HCT116 (cell line): ENCODE measurements around the gene PTPN13. TPM values are rescaled to one million over a fixed set of nuclear protein-coding genes. Genes with fewer than 3 reads are reported as not detected.

Experiments
- ATAC-seq: fragments of 200-7000 bp; cut with Tn5 transposase; 2 replicates; pipeline ENCODE4 v1.9.1; 2020; ENCODE audit warnings: mild to moderate bottlenecking, moderate library complexity
- BruUV-seq: library from RNA; stranded (reverse); fragments of 400-500 nt; replicated peaks from 2 replicates; lab custom pipeline; 2021; lab: Mats Ljungman, UMichigan
- CTCF ChIA-PET: fragments of 300-600 bp; sonication (Branson Sonifier 250); formaldehyde crosslinking; loops from one replicate; lab custom pipeline; 2021; ENCODE audit warnings: antibody characterized with exemption; lab: Charles Lee
- POLR2A ChIA-PET: fragments of 300-600, 350-600 bp; sonication (Branson Sonifier 250); formaldehyde crosslinking; loops from one replicate; lab custom pipeline; 2021; ENCODE audit warnings: antibody characterized with exemption; lab: Charles Lee
- RAD21 ChIA-PET, 2 experiments: fragments of 300-600 bp; sonication (Branson Sonifier 250); formaldehyde crosslinking; loops; one replicate each; lab custom pipeline; 2023; ENCODE audit warnings: low total read pairs in 2 of 2; ENCODE audit not compliant: uncharacterized antibody in 2 of 2, unreplicated experiment in 2 of 2, low non-redundant PET in 1 of 2; lab: Charles Lee
- DNase-seq: peaks from one replicate; pipeline ENCODE4 v3.0.0-alpha.2; 2010; ENCODE audit warnings: low read depth, low spot score
- H2AFZ ChIP-seq: fragments of 200-600 bp; shearing (Covaris generic), sonication (generic); 2 replicates; pipeline ENCODE4 v1.6.1; 2017; ENCODE audit warnings: low read depth, mixed run types, mixed read lengths, antibody characterized with exemption, low read length; ENCODE audit not compliant: poor library complexity, severe bottlenecking
- H3K27ac ChIP-seq: 2 replicates; pipeline ENCODE4 v1.5.1; 2012; ENCODE audit warnings: low read depth, low read length
- H3K27me3 ChIP-seq: fragments of 200-600 bp; sonication (generic); 2 replicates; pipeline ENCODE4 v1.6.1; 2016; ENCODE audit warnings: mixed run types, low read length, mixed read lengths; ENCODE audit not compliant: insufficient read depth
- H3K36me3 ChIP-seq, 2 experiments: fragments of 200-500 bp in 1 of 2; fragments of 200-600 bp in 1 of 2; sonication (Bioruptor generic) in 1 of 2; sonication (generic) in 1 of 2; 2 replicates each; pipeline versions ENCODE4 v1.5.1 to v1.6.1; 2014 to 2016; ENCODE audit warnings: low read length in 2 of 2, inconsistent platforms in 1 of 2, mixed read lengths in 1 of 2, mixed run types in 1 of 2; ENCODE audit not compliant: insufficient read depth in 2 of 2, control insufficient read depth in 1 of 2
- H3K4me1 ChIP-seq, 2 experiments: fragments of 200-600 bp in 1 of 2; sonication (generic) in 1 of 2; 2 replicates each; pipeline versions ENCODE4 v1.5.1 to v1.6.1; 2012 to 2017; ENCODE audit warnings: low read length in 2 of 2, inconsistent platforms in 1 of 2, mild to moderate bottlenecking in 1 of 2, mixed read lengths in 1 of 2, mixed run types in 1 of 2, moderate library complexity in 1 of 2; ENCODE audit not compliant: insufficient read depth in 2 of 2, control insufficient read depth in 1 of 2
- H3K4me2 ChIP-seq: fragments of 200-600 bp; sonication (generic); 2 replicates; pipeline ENCODE4 v1.6.1; 2017; ENCODE audit warnings: mixed run types, low read length, mixed read lengths
- H3K4me3 ChIP-seq, 2 experiments: fragments of 200-600 bp in 1 of 2; sonication (generic) in 1 of 2; replicated peaks in 1 of 2; 2 replicates each; pipeline ENCODE4 v1.5.1; 2011 to 2016; ENCODE audit warnings: low read length in 2 of 2, control low read depth in 1 of 2, low read depth in 1 of 2, mild to moderate bottlenecking in 1 of 2, mixed read lengths in 1 of 2, mixed run types in 1 of 2
- H3K79me2 ChIP-seq: fragments of 200-600 bp; sonication (generic); 2 replicates; pipeline ENCODE4 v1.6.1; 2017; ENCODE audit warnings: mild to moderate bottlenecking, mixed run types, low read length, moderate library complexity, mixed read lengths; ENCODE audit not compliant: insufficient read depth
- H3K9ac ChIP-seq: fragments of 200-600 bp; sonication (generic); 2 replicates; pipeline ENCODE4 v1.6.1; 2016; ENCODE audit warnings: low read length, mixed read lengths
- H3K9me2 ChIP-seq: fragments of 200-600 bp; sonication (generic), shearing (Covaris generic); 2 replicates; pipeline ENCODE4 v1.6.1; 2017; ENCODE audit warnings: mixed run types, mild to moderate bottlenecking, moderate library complexity; ENCODE audit not compliant: insufficient read depth
- H3K9me3 ChIP-seq, 2 experiments: fragments of 200-500 bp in 1 of 2; fragments of 200-600 bp in 1 of 2; sonication (Bioruptor generic) in 1 of 2; sonication (generic) in 1 of 2; 2 replicates each; pipeline ENCODE4 v1.6.1; 2014 to 2017; ENCODE audit warnings: low read length in 2 of 2, mixed read lengths in 2 of 2, inconsistent platforms in 1 of 2, low read depth in 1 of 2, mild to moderate bottlenecking in 1 of 2, mixed run types in 1 of 2, moderate library complexity in 1 of 2; ENCODE audit not compliant: control insufficient read depth in 1 of 2, insufficient read depth in 1 of 2
- H4K20me1 ChIP-seq: fragments of 200-600 bp; sonication (generic), shearing (Covaris generic); 2 replicates; pipeline ENCODE4 v1.6.1; 2017; ENCODE audit warnings: mixed run types, mild to moderate bottlenecking, moderate library complexity; ENCODE audit not compliant: insufficient read depth
- CBX3 ChIP-seq: IDR thresholded peaks from 2 replicates; pipeline ENCODE4 v1.6.1; 2012; ENCODE audit warnings: low read depth
- CEBPB ChIP-seq: IDR thresholded peaks from 2 replicates; pipeline ENCODE4 v1.6.1; 2012; ENCODE audit warnings: low read depth
- ELF1 ChIP-seq: IDR thresholded peaks from 2 replicates; pipeline ENCODE4 v1.6.1; 2012; ENCODE audit warnings: low read depth, borderline replicate concordance
- EZH2phosphoT487 ChIP-seq: fragments of 200-600 bp; IDR thresholded peaks from 2 replicates; pipeline ENCODE4 v1.6.1; 2018; ENCODE audit warnings: antibody characterized with exemption, borderline replicate concordance
- JUND ChIP-seq: IDR thresholded peaks from 2 replicates; pipeline ENCODE4 v1.6.1; 2012
- SIN3A ChIP-seq: IDR thresholded peaks from 2 replicates; pipeline ENCODE4 v1.6.1; 2012; ENCODE audit warnings: low read depth
- SP1 ChIP-seq: IDR thresholded peaks from 2 replicates; pipeline ENCODE4 v1.6.1; 2012; ENCODE audit warnings: low read depth
- TCF7L2 ChIP-seq: IDR thresholded peaks from 2 replicates; pipeline ENCODE4 v1.7.0; 2011; ENCODE audit warnings: borderline replicate concordance, inconsistent platforms; ENCODE audit not compliant: insufficient read depth, insufficient read length; ENCODE audit errors: extremely low read depth
- ZFX ChIP-seq: fragments of 450-650 bp; IDR thresholded peaks from 2 replicates; pipeline ENCODE4 v1.6.1; 2017
- intact Hi-C: fragments of 100-400 bp; cut with micrococcal nuclease; formaldehyde crosslinking; loops from 2 replicates; pipeline ENCODE4 v1.10.0; 2022
- total RNA-seq: library from RNA; stranded (reverse); gene quantifications from one replicate; pipeline ENCODE4 v1.2.1, GENCODE V29; 2021; ENCODE audit not compliant: unreplicated experiment
- TF ChIP-seq, protein P1 (sequence below): IDR thresholded peaks from 2 replicates; pipeline ENCODE4 v1.6.1; 2012; ENCODE audit warnings: low read depth
- TF ChIP-seq, protein P2 (sequence below): IDR thresholded peaks from 2 replicates; pipeline ENCODE4 v1.6.1; 2012
- TF ChIP-seq, protein P3 (sequence below): IDR thresholded peaks from 2 replicates; pipeline ENCODE4 v1.6.1; 2012

The PTPN13 gene
- total RNA-seq, 1 experiment from 2014 or later, result 14.6 TPM

DNA sequence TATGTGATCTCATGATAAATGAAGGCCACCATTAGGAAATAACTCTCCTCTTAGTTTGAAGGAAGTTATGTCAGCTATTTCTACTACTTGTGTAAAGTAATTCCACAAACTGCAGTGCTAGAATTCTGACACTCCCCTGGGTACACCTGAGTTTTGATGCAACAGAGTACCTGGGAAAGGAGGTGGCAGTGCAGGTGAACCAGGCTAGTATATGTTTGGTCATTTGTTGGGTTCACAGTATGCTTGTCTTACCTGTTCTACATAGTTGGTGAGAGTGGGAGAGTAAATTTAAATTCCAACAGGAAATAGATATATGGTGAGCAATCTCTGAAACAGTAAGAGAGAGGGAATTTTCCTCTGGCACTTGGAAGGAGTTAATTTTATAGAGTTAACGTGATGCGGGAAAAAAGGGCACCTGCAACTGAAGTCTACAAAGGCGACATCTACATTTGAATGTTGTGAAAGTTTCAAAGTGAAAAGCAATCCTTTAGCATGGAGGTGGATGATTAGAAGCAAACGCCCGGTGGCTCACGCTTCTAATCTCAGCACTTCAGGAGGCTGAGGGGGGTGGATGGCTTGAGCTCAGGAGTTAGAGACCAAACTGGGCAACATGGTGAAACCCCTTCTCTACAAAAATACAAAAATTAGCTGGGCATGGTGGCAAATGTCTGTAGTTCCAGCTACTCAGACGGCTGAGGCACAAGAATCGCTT is 263.4 kb downstream of the PTPN13 start:
- H3K4me2 ChIP-seq, result no peak overlapping the region
- no peak overlapping the region for H3K4me3 ChIP-seq
- DNase-seq, result no peak
- no peak overlapping the region for H3K9ac ChIP-seq
- no peaks in the 10 kb centered on the region for H3K79me2 ChIP-seq
- H3K9me3 ChIP-seq, result no peaks in the 10 kb centered on the region
- ChIA-PET POLR2A (no interaction called here), CTCF (no interaction called here), RAD21 (no interaction called here)
- peaks cover 10 to 16% of the 10 kb centered on the region in 2 experiments; a peak in 3 of 4 replicates for H3K4me1 ChIP-seq
- no peaks in the 10 kb centered on the region for H3K9me2 ChIP-seq
- H4K20me1 ChIP-seq, result no peaks in the 10 kb centered on the region
- intact Hi-C loops, result no loop called here
- BruUV-seq, result no TSS peak
- H3K27ac ChIP-seq, result no peak overlapping the region
- no peaks in the 10 kb centered on the region for H3K27me3 ChIP-seq
- TF ChIP-seq, protein P1, sequence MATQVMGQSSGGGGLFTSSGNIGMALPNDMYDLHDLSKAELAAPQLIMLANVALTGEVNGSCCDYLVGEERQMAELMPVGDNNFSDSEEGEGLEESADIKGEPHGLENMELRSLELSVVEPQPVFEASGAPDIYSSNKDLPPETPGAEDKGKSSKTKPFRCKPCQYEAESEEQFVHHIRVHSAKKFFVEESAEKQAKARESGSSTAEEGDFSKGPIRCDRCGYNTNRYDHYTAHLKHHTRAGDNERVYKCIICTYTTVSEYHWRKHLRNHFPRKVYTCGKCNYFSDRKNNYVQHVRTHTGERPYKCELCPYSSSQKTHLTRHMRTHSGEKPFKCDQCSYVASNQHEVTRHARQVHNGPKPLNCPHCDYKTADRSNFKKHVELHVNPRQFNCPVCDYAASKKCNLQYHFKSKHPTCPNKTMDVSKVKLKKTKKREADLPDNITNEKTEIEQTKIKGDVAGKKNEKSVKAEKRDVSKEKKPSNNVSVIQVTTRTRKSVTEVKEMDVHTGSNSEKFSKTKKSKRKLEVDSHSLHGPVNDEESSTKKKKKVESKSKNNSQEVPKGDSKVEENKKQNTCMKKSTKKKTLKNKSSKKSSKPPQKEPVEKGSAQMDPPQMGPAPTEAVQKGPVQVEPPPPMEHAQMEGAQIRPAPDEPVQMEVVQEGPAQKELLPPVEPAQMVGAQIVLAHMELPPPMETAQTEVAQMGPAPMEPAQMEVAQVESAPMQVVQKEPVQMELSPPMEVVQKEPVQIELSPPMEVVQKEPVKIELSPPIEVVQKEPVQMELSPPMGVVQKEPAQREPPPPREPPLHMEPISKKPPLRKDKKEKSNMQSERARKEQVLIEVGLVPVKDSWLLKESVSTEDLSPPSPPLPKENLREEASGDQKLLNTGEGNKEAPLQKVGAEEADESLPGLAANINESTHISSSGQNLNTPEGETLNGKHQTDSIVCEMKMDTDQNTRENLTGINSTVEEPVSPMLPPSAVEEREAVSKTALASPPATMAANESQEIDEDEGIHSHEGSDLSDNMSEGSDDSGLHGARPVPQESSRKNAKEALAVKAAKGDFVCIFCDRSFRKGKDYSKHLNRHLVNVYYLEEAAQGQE, result no peak
- no peak for TF ChIP-seq JUND
- TF ChIP-seq TCF7L2, result no peak
- no peak for TF ChIP-seq ELF1
- no peak for TF ChIP-seq CEBPB
- TF ChIP-seq SP1, result no peak
- TF ChIP-seq, protein P2, sequence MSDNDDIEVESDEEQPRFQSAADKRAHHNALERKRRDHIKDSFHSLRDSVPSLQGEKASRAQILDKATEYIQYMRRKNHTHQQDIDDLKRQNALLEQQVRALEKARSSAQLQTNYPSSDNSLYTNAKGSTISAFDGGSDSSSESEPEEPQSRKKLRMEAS, result no peak
- no peak for TF ChIP-seq CBX3
- TF ChIP-seq ZFX, result no peak
- no peak for TF ChIP-seq EZH2phosphoT487
- TF ChIP-seq SIN3A, result no peak
- TF ChIP-seq, protein P3, sequence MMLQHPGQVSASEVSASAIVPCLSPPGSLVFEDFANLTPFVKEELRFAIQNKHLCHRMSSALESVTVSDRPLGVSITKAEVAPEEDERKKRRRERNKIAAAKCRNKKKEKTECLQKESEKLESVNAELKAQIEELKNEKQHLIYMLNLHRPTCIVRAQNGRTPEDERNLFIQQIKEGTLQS, result no peak
- H2AFZ ChIP-seq, result no peak overlapping the region
- ATAC-seq, result no peak
- H3K36me3 ChIP-seq, result no peaks in the 10 kb centered on the region

Other genes starting within 250 kb of the PTPN13 start
- 0.52 TPM for gene MAPK10, start 234.3 kb upstream of the PTPN13 start, total RNA-seq